HG02973 (cell line): ENCODE results near the gene ICA1.

Experiments
- ATAC-seq: cut with Tn5 transposase; IDR thresholded peaks from one replicate; pipeline ENCODE4 v1.9.1; 2021; ENCODE audit warnings: moderate library complexity; ENCODE audit not compliant: unreplicated experiment

The ICA1 gene

DNA sequence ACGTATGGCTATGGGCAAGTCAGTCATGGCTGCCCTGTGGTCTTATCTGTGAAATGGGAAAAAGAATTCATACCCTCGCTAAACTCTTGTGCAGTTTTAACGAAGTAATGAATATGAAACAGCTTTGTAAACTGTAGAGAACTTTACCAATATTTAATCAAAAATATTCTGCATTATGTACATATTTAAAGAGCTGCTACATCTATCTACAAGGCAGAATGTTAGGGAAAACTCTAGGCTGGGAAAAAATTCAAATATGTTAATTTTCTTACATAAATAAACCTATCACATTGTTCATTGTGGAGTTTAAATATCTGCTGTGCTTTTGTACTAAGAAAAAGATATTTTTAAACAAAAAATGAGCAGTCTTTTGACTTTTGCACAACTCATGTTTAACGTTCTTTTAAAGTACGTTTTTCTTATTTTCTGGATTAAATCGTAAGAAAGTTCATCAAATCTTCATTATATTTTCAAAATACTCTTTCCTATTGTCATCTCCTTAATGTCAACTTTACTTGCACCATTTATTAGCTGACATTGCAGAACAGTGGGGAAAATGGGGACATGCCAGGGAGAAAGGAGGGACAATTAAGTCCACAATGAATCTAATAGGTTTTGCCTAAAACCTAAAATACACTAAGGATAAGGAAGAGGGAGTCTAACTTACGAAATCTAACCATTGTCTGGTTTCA, 57.5 kb downstream of the ICA1 start:
- ATAC-seq = no peak

DNA sequence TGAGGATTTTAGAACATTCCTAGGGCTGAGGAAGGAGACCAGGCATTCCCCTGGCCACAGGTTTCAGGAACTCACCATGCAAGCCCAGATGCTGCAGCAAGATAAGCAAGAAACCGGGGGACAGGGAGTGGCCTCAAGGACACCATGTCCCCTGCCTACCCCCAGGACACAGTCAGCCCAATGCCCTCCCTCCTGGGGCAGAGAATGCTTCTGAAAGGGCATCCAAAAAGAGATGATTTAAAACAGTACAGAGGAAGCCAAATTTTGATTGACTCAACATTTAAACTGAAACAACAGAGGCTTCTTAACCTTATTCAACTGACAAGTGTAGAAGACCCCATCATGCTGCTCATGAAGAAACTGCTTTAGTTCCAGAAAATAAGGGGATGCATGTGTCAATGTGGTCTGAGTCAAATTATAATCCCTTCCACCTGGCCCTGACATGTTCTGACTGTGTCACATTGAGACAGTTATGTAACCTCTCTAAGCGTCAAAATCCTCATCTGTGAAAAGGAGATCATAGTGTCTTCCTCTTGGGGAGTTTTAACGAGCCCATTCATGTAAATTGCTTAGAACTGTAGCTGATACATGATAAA, 60.0 kb downstream of the ICA1 start:
- ATAC-seq = no peak

DNA sequence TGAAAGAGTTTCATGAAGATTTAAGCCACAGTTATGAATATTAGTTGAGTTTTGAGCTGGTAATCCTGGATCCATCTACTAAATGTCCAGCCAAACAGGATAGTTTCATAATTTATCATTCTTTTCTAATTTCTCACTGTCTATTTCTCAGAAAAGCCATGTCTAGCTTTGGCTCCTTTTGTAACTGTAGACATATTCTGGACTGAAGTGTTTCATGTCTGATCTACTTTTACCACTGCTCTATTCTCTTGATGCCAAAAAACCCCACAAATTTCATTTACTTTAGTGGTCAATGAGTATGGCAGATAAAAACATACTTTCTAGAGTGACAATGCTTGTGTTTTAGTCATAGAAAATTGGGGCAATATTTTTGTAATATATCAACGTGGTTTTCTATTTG, 61.2 kb downstream of the ICA1 start:
- ATAC-seq = no peak

DNA sequence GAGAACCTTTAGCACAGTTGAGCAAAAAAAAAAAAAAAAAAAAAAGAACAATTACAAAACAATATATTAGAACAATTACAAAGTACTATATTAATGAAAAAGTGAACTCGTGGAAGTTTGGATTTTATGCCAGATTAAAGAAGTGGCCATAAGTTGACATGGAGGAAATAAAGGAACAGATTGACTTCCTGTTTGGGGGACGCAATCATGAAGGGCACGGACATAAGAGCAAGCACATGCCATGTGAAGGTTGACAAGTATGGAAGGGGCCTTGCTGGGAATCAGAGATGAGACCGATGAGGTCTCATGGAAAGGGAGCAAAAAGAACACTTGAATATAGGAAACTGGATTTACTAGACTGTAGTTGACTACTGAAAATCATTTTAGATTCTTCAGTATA, 61.7 kb downstream of the ICA1 start:
- ATAC-seq = no peak

DNA sequence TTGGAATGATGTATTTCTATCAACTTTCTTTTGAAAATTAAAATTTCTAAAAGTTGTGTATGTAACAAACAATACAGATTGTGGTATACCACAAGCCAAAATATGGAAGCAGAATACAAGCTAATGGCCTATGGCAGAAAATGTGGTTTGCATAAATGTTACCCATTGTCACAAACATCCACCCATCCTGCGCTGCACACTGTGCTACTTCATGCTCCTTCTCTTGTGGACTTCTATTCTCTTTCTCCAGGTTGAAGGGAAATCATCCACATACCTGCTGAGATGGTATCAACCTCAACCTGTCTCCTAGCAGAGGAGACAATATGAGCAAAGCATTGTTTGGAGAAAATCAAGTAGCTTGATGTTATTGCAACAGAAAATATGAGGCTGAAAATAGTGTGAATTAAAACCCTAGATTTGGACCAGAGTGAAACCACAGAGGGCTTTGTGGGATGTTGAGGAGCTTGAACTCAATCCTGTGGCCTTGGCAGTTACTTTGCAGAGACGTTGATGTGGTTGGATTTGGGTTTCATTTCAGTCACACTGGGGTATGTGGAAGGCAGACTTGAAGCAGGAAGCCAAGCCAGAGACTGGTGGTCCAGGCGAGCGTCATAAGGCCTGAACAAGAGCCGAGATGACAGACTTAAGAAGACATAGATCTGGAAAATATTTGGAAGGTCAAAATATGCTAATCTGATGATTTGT, 63.8 kb downstream of the ICA1 start:
- no peak for ATAC-seq

DNA sequence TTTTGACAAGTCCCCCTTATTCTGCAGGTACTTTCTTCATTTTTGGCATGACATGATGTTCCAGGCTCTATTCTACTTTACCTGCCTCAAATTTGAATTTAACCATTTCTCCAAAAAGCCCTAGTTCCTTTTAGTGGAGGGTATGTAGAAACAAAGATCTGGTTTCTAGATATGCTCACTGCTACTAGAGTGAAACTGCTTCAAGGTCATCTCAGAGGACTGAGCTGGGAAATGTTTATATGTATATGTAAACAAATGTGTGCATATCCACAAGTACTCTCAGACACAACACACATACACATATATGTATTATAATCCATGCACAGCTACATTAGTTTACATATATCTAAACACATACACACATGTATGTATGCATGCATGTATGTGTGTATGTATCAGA, 69.1 kb downstream of the ICA1 start:
- ATAC-seq = no peak

DNA sequence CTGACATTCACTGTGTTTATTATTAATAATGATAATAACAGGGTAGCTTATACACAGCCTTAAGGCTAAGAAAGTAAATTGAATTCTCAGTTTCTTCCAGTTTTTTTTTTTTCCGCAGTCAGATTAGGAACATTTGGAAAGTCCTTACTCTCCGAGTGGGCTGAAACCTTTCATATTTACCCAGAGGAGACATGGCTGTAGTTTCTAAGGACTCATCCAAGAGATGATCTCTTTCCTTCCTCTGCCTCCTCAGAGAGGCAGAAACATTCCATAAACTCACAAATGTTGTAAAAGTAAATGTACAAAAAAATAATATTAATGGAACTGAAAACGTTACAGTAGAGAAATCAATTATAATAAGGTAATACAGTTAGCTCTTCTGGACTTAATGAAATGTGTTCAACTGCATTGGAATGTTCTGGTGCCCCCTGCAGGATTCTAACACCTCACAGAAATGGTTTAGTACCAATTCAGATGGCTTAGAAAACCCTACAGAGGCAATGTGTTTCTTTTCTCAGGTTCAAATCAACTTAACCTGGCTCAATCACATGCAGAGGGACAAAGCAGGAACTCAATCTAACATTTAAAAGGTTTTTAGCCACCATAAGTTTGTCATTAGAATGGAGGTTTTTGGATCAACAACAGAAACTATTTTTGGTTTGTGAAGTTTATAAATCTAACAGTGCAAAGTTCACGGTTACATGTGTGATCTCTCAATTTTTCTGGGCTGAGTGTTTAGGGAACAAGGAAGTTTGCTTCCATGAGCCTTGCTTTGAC, 71.7 kb downstream of the ICA1 start:
- ATAC-seq = peak; percentile 74

DNA sequence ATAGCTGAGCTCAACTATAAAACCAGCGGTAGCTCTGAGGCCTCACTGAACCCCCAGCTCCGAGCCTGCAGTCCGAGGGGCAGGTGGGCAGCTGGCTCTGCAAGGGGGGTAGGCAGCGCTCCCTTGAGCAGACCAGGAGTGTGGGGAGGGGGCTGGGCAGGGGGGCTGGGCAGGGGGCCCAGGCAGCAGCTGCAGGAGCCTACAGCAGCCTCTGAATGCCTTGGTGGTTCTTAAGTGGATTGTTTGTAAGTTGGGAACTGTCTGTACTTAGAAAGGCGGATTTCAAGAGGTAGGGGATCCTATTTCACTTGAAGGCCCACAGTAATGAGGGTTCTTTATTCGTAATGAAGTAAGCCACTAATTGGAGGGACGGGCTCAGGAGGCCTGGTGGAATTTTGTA, 72.3 kb downstream of the ICA1 start:
- ATAC-seq = no peak

DNA sequence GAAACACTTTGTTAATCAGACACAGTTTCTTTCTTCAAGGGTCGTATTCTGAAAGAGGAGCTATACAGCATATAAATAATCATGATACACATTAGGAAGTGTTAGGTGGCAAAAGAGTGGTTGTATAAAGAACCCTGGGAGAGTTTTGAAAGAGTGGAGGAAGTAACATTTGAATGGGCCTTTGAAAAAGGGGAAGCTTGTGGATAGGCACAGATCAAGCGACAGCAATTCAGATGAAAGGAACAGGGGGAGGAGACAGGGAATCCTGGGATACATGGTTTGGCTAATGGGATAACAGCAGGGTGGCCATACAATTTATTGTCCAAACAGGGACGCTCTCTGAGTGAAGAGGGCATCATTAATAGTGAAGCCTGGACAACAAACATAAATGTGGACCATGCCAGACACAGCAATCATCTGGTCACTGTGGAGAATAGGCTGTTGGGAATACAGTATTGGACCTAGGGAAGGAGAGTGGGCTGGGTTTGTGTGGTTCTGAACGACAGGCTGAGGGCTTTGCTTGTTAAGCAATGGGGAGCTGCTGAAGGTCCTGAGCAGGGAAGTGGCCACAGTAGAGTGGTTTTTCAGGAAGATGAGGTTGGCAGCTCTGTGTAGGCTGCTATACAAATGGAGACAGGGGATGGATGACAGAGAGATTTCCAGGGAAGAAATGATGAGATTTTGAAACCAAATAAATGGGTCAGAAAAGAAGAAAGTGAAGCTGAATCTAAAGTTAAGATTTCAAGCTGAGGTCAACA, 75.9 kb downstream of the ICA1 start:
- no peak for ATAC-seq

DNA sequence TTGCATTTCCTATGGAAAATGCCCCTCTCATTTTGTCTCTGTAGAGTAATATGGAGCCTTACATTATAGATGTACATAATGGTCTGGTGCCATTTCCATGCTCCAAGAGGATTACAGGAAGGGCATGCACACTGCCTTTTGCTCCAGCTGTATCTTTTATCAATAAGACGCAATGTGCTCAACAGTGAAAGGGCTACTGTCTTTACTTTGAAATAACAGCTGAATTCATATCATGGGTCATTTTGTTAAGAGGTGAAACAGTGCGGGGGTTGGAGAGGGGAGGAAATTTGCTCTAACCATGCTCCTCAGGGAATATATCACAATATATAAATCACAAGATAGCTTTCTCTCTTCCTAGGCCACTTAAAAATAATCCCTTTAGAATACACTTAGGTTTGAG, 77.7 kb downstream of the ICA1 start:
- no peak for ATAC-seq

DNA sequence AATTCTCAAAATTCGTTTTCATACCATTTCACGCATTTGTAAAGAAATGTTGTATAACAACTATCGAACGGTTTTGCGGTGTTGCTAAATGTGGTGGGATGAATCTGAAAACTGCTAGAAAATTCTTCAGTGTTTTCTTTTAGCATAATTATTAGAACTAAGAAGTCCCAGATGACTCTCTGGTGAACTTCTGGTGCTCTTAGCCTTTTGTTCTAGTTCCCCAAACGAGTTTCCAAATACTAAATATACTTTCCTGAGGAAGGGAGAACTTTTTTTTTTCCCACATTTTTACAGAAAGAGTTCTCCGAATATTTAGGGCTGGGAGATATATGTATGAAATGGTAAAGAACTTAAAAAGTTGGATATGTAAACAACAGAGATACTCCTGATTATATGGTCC, 82.5 kb downstream of the ICA1 start:
- no peak for ATAC-seq

DNA sequence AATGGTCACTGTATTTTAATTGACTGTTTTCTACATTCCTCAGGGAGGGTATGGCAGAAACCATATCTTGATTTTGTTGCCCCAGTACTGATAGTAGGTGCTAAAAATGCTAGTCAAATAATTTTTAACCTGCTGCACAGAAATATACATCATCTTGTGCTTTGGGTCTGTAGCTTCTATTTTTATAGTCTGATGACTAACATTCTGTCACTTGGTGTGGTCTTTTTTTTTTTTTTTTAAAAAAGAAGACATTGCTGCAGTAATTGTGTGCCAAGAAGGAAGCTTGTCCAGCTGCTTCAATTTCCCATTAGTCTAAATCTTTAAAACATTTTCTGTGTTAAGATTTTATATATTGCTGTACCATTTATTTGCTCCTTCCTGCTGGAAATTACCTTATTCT, 83.6 kb downstream of the ICA1 start:
- no peak for ATAC-seq

DNA sequence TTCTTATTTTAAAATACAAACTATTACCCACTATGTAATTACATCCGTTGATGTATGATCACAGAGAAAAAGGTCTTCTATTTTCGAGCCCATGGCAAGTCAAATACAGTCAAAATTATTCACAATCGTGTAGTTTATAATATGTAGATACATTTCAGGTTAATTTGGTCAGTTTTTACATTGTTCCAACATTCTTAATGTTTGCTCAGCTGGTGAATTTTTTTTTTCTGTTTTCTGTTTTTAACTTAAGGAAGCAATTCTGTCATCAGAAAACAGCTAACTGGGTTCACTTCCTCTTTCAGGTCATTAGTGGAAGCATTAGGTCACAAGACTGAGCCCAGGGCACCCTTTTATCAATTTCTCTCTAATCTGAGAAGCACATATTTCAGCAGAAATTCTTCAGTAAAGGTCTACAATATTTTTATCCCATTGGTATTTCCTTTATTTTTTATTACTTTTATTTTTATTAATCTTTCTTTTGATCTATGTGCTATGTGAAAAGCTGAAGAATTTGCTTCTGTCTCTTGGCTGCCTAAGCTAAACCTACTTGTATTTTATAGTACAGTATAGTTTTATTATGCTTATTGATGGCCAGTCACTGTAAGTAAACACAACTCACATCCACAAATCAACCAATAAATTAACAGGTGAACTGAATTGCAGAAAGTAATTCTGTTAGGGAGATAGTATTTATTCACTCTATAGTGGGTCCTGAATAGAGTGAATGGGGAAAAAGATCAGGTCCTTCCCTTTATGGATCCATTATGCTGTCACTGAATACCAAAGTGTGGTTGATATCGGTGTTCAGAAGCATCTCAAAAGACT, 84.6 kb downstream of the ICA1 start:
- ATAC-seq = peak; percentile 55

DNA sequence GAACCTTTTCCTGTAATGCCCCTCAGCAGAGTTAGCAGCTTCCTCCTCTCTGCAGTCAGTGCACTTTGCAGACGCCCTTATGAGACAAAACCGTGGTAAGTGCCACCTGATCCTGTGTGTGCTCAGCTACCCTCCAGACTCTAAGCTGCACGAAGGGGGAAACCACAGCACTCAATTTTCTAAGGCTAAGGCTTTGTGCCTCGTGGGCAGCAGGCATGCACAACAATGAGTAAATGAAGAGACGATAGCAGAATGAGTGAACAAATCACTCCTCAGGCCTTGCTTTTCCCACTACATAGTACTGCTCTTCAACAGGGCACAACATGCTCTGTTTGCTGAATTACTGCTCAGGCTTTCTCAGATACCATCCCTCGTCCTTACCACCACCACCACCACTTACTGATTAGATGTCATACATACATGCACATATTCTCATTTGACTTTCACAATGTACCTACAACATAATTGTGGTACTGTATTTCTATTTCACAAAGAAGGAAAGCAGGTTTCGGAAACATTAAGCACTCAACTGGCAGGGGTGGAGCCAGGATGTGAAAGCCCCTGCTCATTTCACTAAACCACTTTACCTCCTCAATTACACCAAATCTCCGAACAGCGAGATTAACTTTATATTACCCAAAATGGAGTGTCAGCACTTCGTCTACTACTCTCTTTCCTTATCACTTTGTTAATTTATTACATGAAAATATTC, 85.4 kb downstream of the ICA1 start:
- ATAC-seq = peak; percentile 66

DNA sequence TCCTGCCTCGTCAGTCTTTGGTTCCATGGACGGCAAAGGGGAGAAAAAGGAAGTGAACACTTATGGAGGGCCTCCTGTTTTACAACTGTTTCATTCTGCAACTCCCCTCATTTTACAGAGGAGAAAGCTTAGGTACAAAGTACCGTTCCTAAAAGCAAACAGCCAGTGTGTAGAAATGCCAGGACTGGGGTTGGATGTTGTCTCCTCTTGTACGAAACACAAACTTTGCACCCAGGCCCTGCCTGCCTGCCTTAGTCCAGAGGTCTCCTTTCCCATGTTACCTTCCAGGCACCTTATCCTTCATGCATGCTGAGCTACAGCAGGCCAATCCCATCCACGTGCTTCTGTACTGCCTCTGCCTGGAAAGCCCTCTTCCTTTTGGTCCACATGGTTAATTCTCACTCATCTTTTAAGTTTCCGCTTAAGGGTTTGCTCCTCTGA, 86.0 kb downstream of the ICA1 start:
- ATAC-seq = no peak

DNA sequence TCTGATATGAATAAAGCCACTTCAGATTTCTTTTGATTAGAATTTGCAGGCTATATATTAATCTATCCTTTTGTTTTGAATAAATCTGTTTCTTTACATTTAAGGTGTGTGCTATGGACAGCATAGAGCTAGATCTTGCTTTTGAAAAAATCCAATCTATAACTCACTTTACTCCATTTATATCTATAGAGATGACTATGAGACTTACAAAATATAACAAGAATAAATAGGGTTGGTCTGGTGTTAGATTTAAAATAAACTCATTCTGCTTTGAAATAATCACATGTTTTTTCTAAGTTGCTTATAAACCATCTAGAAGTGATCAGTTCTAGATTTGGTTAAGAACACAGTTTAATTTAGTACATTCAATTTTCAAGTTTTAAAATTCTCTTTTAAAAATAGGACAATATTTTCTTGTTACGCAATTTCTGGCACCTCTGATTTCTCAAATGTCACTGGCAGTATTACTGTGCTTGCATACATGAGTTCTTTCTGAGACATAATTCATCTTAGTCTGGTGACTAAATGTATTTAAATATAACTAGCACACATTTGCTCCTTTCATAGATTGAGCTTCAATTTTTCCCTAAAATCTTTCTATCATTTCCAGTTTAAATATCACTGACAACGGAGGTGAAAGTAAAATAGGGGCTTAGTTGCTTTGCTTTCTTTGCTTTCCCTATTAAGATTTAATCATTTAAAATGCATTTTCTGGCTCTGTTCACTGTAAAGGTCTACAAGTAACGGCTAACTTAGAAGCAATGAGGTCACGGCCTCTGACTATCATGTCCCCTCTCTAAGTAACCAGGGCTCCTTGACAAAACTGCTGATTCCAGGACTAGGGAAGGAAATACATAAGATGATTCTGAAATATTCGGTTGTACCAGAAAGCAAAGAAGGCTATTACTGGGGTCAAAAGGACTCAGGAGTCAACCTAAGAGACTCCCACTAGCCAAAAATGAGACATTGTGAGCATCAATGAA, 89.3 kb downstream of the ICA1 start:
- ATAC-seq = no peak

DNA sequence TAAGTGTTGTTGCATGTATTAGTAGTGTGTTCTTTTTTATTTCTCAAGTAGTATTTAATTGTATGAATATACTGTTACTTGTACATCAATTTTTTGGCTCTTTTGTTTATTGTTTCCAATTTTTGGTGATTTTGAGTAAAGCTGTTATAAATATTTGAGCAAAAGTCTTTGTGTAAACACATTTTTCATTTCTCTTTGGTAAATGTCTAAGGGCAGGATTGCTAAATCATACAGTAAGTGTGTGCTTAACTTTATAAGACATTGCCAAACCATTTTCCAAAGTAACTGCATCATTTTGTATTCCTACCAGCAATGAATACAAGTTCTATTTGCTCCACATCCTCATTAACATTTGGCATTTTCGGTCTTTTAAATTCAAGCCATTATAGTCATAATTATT, 92.8 kb downstream of the ICA1 start:
- ATAC-seq = no peak

DNA sequence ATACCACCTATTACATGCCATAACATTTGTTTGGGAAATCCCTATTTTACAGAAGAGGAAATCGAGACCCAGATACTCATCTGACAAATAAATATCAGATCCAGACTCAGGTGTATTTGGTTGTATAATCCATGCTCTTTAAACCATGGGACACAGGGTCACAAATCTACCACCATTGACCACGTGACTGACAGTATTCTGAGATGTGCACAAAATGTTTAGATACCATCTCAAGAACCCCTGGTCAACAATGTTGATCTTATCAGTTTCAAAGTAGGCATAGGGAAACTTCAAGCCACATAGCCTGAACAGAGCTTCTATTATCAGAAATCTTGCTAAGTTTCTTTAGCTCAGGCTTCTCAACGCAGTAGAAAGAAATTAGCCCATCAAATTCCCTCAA, 93.6 kb downstream of the ICA1 start:
- no peak for ATAC-seq
